Activated naive CD4-positive, alpha-beta T cell treated with anti-CD3 and anti-CD28 coated beads for 36 hours (primary cell): ENCODE measurements around the gene PPP1R14B. TPM values are rescaled to one million over a fixed set of nuclear protein-coding genes. Genes with fewer than 3 reads are reported as not detected.
A peak's percentile ranks its signal among the peaks of the same experiment; 100 is the strongest.

Experiments
- CTCF ChIA-PET: fragments of 350-600 bp; sonication (Branson Sonifier 250); formaldehyde crosslinking; loops from one replicate; lab custom pipeline; 2021; ENCODE audit warnings: antibody characterized with exemption; lab: Charles Lee
- DNase-seq: peaks from one replicate; pipeline ENCODE4 v3.0.0-alpha.2; 2020
- H3K27ac Mint-ChIP-seq: one replicate; pipeline ENCODE4 v1.8.0; 2021; ENCODE audit warnings: mild to moderate bottlenecking, mixed read lengths
- H3K27me3 Mint-ChIP-seq: one replicate; pipeline ENCODE4 v1.8.0; 2021; ENCODE audit warnings: low read depth, mixed read lengths
- H3K36me3 Mint-ChIP-seq: one replicate; pipeline ENCODE4 v1.8.0; 2021; ENCODE audit warnings: low read depth, mixed read lengths
- H3K4me1 Mint-ChIP-seq: one replicate; pipeline ENCODE4 v1.8.0; 2021; ENCODE audit warnings: low read depth, mixed read lengths
- H3K4me3 Mint-ChIP-seq: one replicate; pipeline ENCODE4 v1.8.0; 2021; ENCODE audit warnings: mild to moderate bottlenecking, moderate library complexity, mixed read lengths
- H3K9me3 Mint-ChIP-seq: one replicate; pipeline ENCODE4 v1.8.0; 2021; ENCODE audit warnings: mixed read lengths
- intact Hi-C: fragments of 100-400 bp; cut with micrococcal nuclease; formaldehyde crosslinking; loops from one replicate; pipeline ENCODE4 v1.15.1; 2023
- total RNA-seq, 2 experiments: library from RNA; stranded (reverse); gene quantifications; one replicate each; pipeline ENCODE4 v1.2.3, GENCODE V29; 2021

Gene PPP1R14B
- total RNA-seq, 2 experiments from 2014 or later, result 216 to 227 TPM

DNA sequence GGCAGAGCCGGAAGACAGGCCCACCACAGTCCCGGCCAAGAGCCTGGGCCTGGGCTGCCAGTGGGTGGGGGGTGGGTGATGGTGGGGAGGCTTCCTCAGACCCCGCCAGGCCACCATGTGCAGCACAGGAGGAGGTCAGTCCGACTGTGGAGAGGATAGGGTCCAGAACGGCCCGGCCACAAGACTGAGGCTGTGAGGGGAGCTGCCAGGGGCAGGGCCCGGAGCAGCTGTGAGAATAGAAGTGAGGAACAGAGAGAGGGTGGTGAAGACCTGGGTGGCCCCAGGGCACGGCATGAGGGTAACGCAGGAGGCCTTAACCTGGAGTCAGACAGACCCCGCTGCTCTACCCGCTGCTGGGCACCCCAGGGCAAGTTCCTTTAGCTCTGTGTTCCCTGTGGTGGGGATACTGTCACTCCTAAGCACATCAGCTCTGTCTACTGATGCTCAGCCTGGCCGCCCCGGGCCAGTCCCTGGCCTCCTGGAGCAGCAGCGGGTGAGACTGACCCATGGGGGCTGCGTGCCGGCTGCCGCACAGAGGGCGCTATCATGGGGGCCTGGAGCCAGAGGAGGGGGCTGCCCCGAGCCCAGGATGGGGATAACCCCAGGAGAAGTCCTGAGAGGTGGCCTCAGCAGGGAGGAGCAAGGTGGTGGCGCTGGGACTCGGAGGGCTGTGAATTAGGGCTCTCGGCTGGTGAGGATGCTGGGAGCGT is 38.5 kb downstream of the PPP1R14B start:
- peaks cover 56% of the 10 kb centered on the region for H3K4me1 Mint-ChIP-seq
- no peaks in the 10 kb centered on the region for H3K27me3 Mint-ChIP-seq
- H3K36me3 Mint-ChIP-seq, result peaks cover 56% of the 10 kb centered on the region
- DNase-seq, result no peak
- CTCF ChIA-PET, result interaction anchor here (0.8 to 7.4 kb wide), 3 partner anchors 33 to 94 kb away, joined by 3 to 89 read pairs (median 4); partner anchors contain the start of genes CATSPERZ, FKBP2 and PLCB3
- intact Hi-C loops, result no loop called here
- H3K27ac Mint-ChIP-seq, result peak overlapping the region; percentile 99
- peak overlapping the region; percentile 97 for H3K4me3 Mint-ChIP-seq
- no peaks in the 10 kb centered on the region for H3K9me3 Mint-ChIP-seq

DNA sequence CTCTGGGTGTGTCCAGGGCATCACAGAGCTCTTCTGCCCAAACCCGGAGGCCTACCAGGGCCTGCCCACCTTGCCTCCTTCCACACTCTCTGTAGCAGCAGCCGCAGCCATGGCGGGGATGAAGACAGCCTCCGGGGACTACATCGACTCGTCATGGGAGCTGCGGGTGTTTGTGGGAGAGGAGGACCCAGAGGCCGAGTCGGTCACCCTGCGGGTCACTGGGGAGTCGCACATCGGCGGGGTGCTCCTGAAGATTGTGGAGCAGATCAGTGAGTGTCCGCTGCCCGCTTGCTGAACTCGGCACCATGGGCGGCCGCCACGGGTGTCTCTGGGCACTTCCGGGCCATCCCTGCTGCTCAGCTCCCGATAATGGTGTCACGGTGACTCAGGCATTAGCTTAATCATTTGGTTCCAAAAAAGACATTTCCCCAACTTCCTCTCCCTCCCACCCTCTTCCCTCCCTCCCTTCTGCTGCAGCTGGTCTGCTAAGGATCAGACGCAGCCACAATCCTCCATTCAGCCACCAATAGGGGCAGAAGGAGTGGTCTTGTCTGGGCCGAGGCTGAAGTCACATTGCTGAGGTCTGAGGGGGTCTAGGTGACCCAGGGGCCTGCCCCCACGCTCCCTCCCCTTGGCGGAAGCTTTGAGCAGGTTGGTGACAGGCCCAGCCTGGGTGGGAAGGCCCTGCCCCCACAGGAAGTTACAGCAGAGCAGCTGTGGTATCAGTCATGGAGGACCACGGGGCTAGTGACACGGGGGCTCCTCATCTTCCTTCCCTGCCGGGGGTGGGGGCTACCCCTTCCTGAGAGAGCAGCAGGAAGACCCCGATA is 39.3 kb downstream of the PPP1R14B start:
- Mint-ChIP-seq H3K27ac (peak overlapping the region; percentile 99), H3K4me3 (peak overlapping the region; percentile 97), H3K36me3 (peaks cover 58% of the 10 kb centered on the region), H3K9me3 (no peaks in the 10 kb centered on the region), H3K27me3 (no peaks in the 10 kb centered on the region), H3K4me1 (peaks cover 56% of the 10 kb centered on the region)
- intact Hi-C loops, result loop anchor here (1.0 kb wide), 8 partner anchors 19 to 98 kb away; partner anchors contain the start of genes DNAJC4, ESRRA, FKBP2 and GPR137
- CTCF ChIA-PET, result interaction anchor here (0.8 to 7.4 kb wide), 13 partner anchors 8 to 95 kb away, joined by 3 to 89 read pairs (median 5); partner anchors contain the start of genes CATSPERZ, FKBP2, NUDT22 and PLCB3
- DNase-seq, result peak; percentile 94

- Mint-ChIP-seq H3K4me3 (peak within 1 kb of the TSS; percentile 97), H3K9me3 (no peaks in the 10 kb centered on the region), H3K36me3 (peaks cover 58% of the 10 kb centered on the region), H3K27ac (peak within 1 kb of the TSS; percentile 99), H3K27me3 (no peaks in the 10 kb centered on the region), H3K4me1 (peaks cover 51% of the 10 kb centered on the region)
- CTCF ChIA-PET, result interaction anchor here (0.8 to 7.4 kb wide), 15 partner anchors 8 to 96 kb away, joined by 3 to 89 read pairs (median 5); partner anchors contain the start of genes BAD, CATSPERZ, NUDT22 and PLCB3
- intact Hi-C loops, result loop anchor here (1.0 kb wide), 9 partner anchors 20 to 99 kb away; partner anchors contain the start of genes DNAJC4, ESRRA, FKBP2 and GPR137
- DNase-seq, result peak; percentile 91
Measured at GRCh38 chr11:64206457-64207255, 40.1 kb downstream of the PPP1R14B start, which contains the start of gene FERMT3. FERMT3 (plus strand) TSS chr11:64206721; CDS start chr11:64207365, 644 bp downstream.

DNA sequence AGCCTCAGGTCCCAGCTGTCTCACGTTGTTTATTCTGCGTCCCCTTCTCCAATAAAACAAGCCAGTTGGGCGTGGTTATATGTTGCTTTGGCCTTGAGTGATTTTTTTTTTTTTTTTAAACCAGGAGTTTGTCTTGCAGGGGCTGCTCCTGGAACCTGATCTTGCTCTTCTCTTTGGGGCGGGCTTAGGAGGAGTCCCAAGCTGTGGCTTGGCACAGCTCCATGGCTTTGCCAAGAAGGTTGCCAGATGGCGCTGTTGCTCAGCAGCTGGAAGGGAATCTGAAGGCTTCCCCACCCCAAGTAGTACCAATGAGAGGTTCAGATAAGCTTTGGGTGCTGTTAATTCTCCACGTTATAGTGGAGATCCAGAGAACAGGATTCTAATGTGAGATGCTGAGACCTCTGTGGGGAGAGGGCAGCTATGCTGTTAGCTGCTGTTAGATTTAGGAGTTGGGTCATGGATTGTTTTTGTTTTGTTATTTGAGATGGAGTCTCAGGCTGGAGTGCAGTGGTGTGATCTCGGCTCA is 42.2 kb downstream of the PPP1R14B start:
- no peaks in the 10 kb centered on the region for H3K27me3 Mint-ChIP-seq
- peak overlapping the region; percentile 89 for H3K27ac Mint-ChIP-seq
- H3K9me3 Mint-ChIP-seq, result no peaks in the 10 kb centered on the region
- DNase-seq, result peak; percentile 93
- H3K4me1 Mint-ChIP-seq, result peaks cover 49% of the 10 kb centered on the region
- H3K4me3 Mint-ChIP-seq, result peak overlapping the region; percentile 13
- CTCF ChIA-PET, result interaction anchor here (0.5 to 7.4 kb wide), 30 partner anchors 8 to 484 kb away, joined by 3 to 89 read pairs (median 5); partner anchors contain the start of genes CATSPERZ, NUDT22, PPP1R14B and STIP1
- intact Hi-C loops, result loop anchor here (1.0 kb wide), 2 partner anchors 96 to 100 kb away; partner anchors contain the start of gene CATSPERZ
- H3K36me3 Mint-ChIP-seq, result peaks cover 67% of the 10 kb centered on the region

DNA sequence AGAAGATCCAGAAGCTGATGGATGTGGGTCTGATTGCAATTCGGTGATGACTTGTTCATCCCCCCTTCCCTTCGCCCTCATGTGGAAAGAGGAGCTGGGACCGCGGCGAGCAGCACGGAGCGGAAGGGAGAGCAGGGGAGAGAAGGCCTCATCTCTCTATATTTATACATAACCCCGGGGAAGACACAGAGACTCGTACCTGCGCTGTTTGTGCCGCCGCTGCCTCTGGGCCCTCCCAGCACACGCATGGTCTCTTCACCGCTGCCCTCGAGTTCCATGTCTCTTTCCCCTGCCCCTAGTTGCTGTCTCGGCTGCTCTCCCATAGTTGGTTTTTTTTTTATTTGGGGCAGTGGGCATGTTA is 42.7 kb downstream of the PPP1R14B start:
- peaks cover 67% of the 10 kb centered on the region for H3K36me3 Mint-ChIP-seq
- no peaks in the 10 kb centered on the region for H3K27me3 Mint-ChIP-seq
- intact Hi-C loops, result loop anchor here (1.0 kb wide), 2 partner anchors 96 to 100 kb away; partner anchors contain the start of gene CATSPERZ

GRCh38 chr11:64203421-64204079 is 43.2 kb downstream of the PPP1R14B start:
- CTCF ChIA-PET, result interaction anchor here (0.9 to 7.4 kb wide), 15 partner anchors 10 to 109 kb away, joined by 3 to 89 read pairs (median 7); partner anchors contain the start of genes CATSPERZ, NUDT22, PPP1R14B and STIP1
- no peaks in the 10 kb centered on the region for H3K9me3 Mint-ChIP-seq
- peaks cover 40% of the 10 kb centered on the region for H3K4me1 Mint-ChIP-seq
- peaks cover 63% of the 10 kb centered on the region for H3K36me3 Mint-ChIP-seq
- H3K4me3 Mint-ChIP-seq, result no peak overlapping the region
- intact Hi-C loops, result loop anchor here (1.0 kb wide), 2 partner anchors 97 to 101 kb away; partner anchors contain the start of gene CATSPERZ
- DNase-seq, result no peak
- H3K27me3 Mint-ChIP-seq, result no peaks in the 10 kb centered on the region
- peak overlapping the region; percentile 89 for H3K27ac Mint-ChIP-seq

More for the DNA sequence above, 42.7 kb downstream of the PPP1R14B start:
- CTCF ChIA-PET, result interaction anchor here (0.5 to 7.4 kb wide), 23 partner anchors 9 to 246 kb away, joined by 3 to 89 read pairs (median 5); partner anchors contain the start of genes CATSPERZ, NUDT22, PPP1R14B and STIP1
- no peaks in the 10 kb centered on the region for H3K9me3 Mint-ChIP-seq
- peaks cover 45% of the 10 kb centered on the region for H3K4me1 Mint-ChIP-seq
- H3K4me3 Mint-ChIP-seq, result no peak overlapping the region
- peak overlapping the region; percentile 89 for H3K27ac Mint-ChIP-seq
- DNase-seq, result no peak

DNA sequence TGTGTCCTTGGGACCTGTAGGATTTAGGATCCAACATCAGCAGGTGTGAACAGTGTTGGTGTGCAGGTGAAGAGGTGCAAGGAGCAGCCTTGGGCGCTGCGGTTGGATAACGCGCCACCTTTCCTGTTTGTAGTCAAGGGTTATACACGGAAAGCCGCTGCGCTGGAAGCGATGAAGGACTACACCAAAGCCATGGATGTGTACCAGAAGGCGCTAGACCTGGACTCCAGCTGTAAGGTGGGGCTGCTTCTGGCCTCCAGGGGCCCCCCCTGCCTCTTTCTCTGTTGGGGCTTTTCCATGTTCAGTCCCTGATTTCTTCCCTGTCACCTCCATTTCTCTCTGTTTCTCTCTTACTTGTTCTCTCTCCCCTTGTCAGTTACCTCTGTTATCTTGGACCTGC is 43.8 kb downstream of the PPP1R14B start:
- intact Hi-C loops, result no loop called here
- H3K27ac Mint-ChIP-seq, result no peak overlapping the region

GRCh38 chr11:64201543-64201942 is 45.2 kb downstream of the PPP1R14B start:
- no peak overlapping the region for H3K4me3 Mint-ChIP-seq
- peaks cover 31% of the 10 kb centered on the region for H3K4me1 Mint-ChIP-seq
- H3K36me3 Mint-ChIP-seq, result peaks cover 58% of the 10 kb centered on the region
- no peak for DNase-seq
- intact Hi-C loops, result no loop called here
- H3K9me3 Mint-ChIP-seq, result no peaks in the 10 kb centered on the region
- CTCF ChIA-PET, result interaction anchor here (0.6 to 1.0 kb wide), 2 partner anchors 99 to 101 kb away, joined by 3 read pairs; no protein-coding TSS in a partner anchor
- no peak overlapping the region for H3K27ac Mint-ChIP-seq
- no peaks in the 10 kb centered on the region for H3K27me3 Mint-ChIP-seq

More for the DNA sequence above, 43.8 kb downstream of the PPP1R14B start:
- peaks cover 35% of the 10 kb centered on the region for H3K4me1 Mint-ChIP-seq
- no peak overlapping the region for H3K4me3 Mint-ChIP-seq
- no peaks in the 10 kb centered on the region for H3K9me3 Mint-ChIP-seq
- H3K27me3 Mint-ChIP-seq, result no peaks in the 10 kb centered on the region
- peaks cover 63% of the 10 kb centered on the region for H3K36me3 Mint-ChIP-seq
- CTCF ChIA-PET, result interaction anchor here (2.0 to 7.4 kb wide), 5 partner anchors 17 to 100 kb away, joined by 8 to 89 read pairs (median 13); partner anchors contain the start of genes CATSPERZ, NUDT22, STIP1 and TRPT1
- DNase-seq, result no peak

DNA sequence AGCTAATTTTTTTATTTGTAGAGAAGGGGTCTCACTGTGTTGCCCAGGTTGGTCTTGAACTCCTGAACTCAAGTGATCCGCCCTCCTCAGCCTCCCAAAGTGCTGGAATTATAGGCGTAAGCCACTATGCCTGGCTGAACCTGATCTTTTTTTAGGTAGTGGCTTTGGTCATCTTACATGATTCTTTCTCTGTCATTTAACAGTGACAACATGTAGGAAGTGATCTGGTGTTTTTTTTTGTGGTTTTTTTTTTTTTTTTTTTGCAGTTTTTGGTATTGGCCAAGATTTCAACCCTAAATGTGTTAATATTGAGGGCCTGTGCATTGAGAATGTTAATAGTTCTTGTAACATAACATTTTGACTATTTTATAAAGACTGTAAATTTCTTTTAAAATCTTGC is 48.2 kb downstream of the PPP1R14B start:
- Mint-ChIP-seq H3K27ac (no peak overlapping the region), H3K9me3 (no peaks in the 10 kb centered on the region), H3K4me1 (peaks cover 12% of the 10 kb centered on the region), H3K27me3 (no peaks in the 10 kb centered on the region), H3K36me3 (peaks cover 59% of the 10 kb centered on the region), H3K4me3 (no peak overlapping the region)
- intact Hi-C loops, result no loop called here
- DNase-seq, result no peak
- CTCF ChIA-PET, result interaction anchor here (1.7 kb wide), 1 partner anchor 9 kb away, joined by 4 read pairs; no protein-coding TSS in a partner anchor

- Mint-ChIP-seq H3K36me3 (peaks cover 58% of the 10 kb centered on the region), H3K27me3 (no peaks in the 10 kb centered on the region), H3K9me3 (no peaks in the 10 kb centered on the region), H3K27ac (no peak overlapping the region), H3K4me1 (peaks cover 14% of the 10 kb centered on the region), H3K4me3 (no peak overlapping the region)
- CTCF ChIA-PET, result interaction anchor here (0.6 kb wide), 2 partner anchors 8 to 796 kb away, joined by 4 read pairs; no protein-coding TSS in a partner anchor
- DNase-seq, result no peak
- intact Hi-C loops, result no loop called here
Measured at GRCh38 chr11:64196626-64197025, 50.1 kb downstream of the PPP1R14B start.
